Suprapubic skin (tissue), 3 donors: Measurements from ENCODE around the gene KLF9.

Experiments
- CTCF ChIP-seq, 2 donors: fragments of 200-600 bp in 1 of 2; fragments of 450-650 bp in 1 of 2; sonication (generic) in 1 of 2; IDR thresholded peaks; one replicate each; pipeline ENCODE4 v1.5.1; 2016 to 2019; ENCODE audit warnings: antibody characterized with exemption in 2 of 2, mild to moderate bottlenecking in 1 of 2, moderate library complexity in 1 of 2
- POLR2A ChIP-seq, 2 donors: fragments of 450-650 bp; IDR thresholded peaks; one replicate each; pipeline ENCODE4 v1.6.1; 2017; ENCODE audit warnings: antibody characterized with exemption in 2 of 2, mild to moderate bottlenecking in 2 of 2, moderate library complexity in 2 of 2

- TF ChIP-seq POLR2A (IDR thresholded peaks at IDR 0.05) (no peak), CTCF (IDR thresholded peaks at IDR 0.05) (peak; percentile 20 to 25)
Measured at GRCh38 chr9:70352802-70353201, 61.7 kb downstream of the KLF9 start.
